NCI-H69 (cell line): ENCODE measurements around the gene FBXW7.

Experiments used
- DNase-seq: peaks from one replicate; lab custom pipeline; 2025; lab: John Stamatoyannopoulos, UW

Gene FBXW7

GRCh38 chr4:152283801-152284470 lies 252.0 kb downstream of the FBXW7 start:
- no peak for DNase-seq

GRCh38 chr4:152281822-152282221 lies 254.1 kb downstream of the FBXW7 start:
- DNase-seq = peak; percentile 1

- no peak for DNase-seq
Measured at GRCh38 chr4:152281211-152281610, 254.7 kb downstream of the FBXW7 start.

GRCh38 chr4:152279234-152279566 lies 256.7 kb downstream of the FBXW7 start:
- no peak for DNase-seq

- peak; percentile 30 for DNase-seq
Measured at GRCh38 chr4:152278505-152279233, 257.2 kb downstream of the FBXW7 start.

GRCh38 chr4:152278172-152278504 lies 257.8 kb downstream of the FBXW7 start:
- no peak for DNase-seq

- no peak for DNase-seq
Measured at GRCh38 chr4:152277333-152277732, 258.6 kb downstream of the FBXW7 start.

GRCh38 chr4:152273343-152273742 lies 262.5 kb downstream of the FBXW7 start:
- DNase-seq = peak; percentile 39
